Measurements from ENCODE around the gene COPG2.

- TF ChIP-seq CTCF (conservative IDR thresholded peaks at IDR 0.05; ENCODE audit: low read depth in 2 of 2) (no peak), EZH2phosphoT487 (IDR thresholded peaks at IDR 0.05; ENCODE audit: unreplicated experiment) (no peak), ZNF462 (CRISPR knock-in tag; IDR thresholded peaks at IDR 0.05) (no peak), POLR2AphosphoS5 (IDR thresholded peaks at IDR 0.05; ENCODE audit: low read depth) (no peak), EZH2 (IDR thresholded peaks at IDR 0.05; ENCODE audit: low read depth, unreplicated experiment) (no peak), JUNB (IDR thresholded peaks at IDR 0.05; ENCODE audit: unreplicated experiment) (no peak), CREB1 (CRISPR knock-in tag; IDR thresholded peaks at IDR 0.05; ENCODE audit: low read depth) (no peak), ZNF331 (CRISPR knock-in tag; IDR thresholded peaks at IDR 0.05; ENCODE audit: low read depth) (no peak), REST (IDR thresholded peaks at IDR 0.05; ENCODE audit: unreplicated experiment) (no peak), STAT1 (IDR thresholded peaks at IDR 0.05; ENCODE audit: unreplicated experiment) (no peak), ETS1 (IDR thresholded peaks at IDR 0.05) (no peak)
Observed at GRCh38 chr7:130505753-130506152, 162.8 kb downstream of the COPG2 start.
